Tongue (tissue), 2 donors: ENCODE results near the gene ATP2B2. TPM values are rescaled to one million over a fixed set of nuclear protein-coding genes. Genes with fewer than 3 reads are reported as not detected.
A peak's percentile ranks its signal among the peaks of the same experiment; 100 is the strongest.

Source experiments
- DNase-seq: peaks from one replicate; pipeline ENCODE4 v3.0.0-alpha.2; 2015
- total RNA-seq: library from RNA; depleted of rRNA; stranded (reverse); fragments of >200 nt; gene quantifications from one replicate; pipeline ENCODE4 v1.2.3, GENCODE V29; 2014

The ATP2B2 gene
- total RNA-seq, 1 donor from 2014 or later, result 5.7 TPM

DNA sequence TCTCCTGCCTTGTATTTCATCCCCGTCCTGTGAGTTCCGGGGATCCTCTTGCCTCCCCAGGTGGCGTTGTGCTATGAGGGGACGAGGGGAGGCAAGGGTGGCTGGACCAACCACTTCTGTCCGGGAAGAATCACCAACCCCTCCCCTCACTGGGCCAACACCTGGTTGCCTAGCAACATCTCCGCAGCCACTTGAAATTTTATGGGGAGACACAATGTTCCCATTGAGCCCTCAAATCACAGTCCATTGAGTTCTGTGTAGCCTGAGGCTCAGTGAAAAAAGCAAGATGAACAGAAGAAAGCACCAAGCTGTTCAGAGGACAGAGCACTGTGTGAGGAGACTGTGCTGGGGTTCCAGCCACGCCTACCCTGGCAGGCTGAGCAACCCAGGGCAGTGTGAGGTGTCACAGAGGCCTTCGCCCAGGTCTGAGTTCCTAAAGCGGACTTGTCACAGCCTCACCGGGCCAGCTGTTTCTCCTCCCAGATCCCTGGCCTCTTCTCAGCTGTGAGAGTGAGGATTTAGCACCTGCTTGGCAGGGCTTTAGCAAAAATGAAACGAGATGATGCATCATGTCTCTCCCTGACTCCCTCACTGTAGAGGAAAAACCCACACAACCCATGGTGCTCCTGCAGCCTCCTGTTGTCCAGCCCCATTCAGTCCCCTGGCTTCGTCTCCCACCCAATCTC lies 76.8 kb downstream of the ATP2B2 start:
- DNase-seq, result peak; percentile 35

DNA sequence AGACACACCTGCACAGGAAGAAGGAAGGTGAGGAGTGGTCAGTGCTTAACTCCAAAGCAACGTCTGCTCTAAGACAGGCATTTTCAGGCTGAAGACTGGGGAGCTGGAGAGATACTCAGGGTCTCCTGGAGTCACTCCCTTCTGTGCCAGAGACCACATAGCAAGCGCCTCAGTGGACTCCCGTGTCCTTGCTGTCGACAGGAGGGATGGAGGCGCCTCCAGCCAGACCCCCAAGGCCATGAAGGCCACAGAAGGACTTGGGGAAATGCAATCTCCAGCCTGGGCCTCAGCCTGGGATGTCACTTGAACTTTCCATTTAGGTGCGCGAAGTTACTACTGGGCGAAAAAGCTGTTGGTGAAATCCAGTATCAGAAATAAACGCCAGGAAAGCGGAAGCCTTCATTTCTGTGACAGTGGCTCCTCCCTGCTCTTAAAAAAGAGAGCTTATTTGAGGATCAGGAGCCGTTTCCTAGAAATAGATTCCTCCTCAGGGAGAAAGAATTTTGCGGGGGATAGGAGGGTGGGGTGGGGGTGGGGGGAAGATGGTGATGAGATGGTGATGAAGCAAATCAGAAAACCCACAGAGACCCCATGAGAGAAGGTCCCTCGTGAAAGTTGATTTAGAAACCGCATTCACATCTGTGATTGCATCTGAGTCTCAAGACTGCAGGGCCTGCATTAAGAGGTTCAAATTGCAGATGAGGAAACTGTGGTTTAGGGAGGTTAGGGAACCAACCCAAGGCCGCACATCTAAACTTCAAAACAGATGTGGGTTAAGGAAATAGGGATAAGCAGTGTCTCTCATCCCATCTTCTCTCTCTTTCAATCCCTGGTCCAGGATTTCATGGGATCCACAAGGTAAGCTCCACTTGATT lies 78.8 kb downstream of the ATP2B2 start:
- DNase-seq, result no peak

DNA sequence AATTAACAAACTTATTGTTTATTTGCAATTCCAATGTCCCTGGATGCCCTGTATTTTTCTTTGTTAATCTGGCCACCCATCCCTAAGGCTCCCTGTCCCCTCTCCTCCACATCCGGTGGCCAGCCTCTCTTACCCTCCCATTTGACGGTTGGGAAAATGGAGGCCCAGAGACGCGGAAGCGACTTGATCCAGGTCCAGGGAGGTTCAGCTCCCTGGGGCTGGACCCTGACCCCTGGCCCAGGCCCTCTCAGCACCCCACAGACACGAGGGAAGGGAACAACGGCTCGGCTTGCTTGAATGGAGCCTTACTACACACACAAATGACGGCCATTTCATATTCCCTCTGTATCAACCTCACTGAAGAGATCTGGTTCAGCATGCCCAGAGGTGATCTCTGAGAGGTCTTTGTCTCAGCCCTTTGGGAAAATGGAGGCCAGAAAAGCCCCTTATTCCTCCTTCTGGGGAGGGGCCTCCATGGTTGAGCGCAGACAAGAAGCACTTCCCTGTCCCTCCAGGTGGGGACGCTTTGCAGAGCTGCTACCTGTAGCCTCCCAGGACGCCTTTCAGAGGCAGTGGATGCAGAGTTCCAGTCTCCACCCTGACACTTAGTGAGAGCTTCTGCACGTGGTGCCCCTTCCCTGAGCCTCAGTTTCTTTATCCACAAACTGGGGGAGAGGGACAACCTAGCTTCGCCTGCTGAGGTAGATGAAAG lies 82.1 kb downstream of the ATP2B2 start:
- no peak for DNase-seq

DNA sequence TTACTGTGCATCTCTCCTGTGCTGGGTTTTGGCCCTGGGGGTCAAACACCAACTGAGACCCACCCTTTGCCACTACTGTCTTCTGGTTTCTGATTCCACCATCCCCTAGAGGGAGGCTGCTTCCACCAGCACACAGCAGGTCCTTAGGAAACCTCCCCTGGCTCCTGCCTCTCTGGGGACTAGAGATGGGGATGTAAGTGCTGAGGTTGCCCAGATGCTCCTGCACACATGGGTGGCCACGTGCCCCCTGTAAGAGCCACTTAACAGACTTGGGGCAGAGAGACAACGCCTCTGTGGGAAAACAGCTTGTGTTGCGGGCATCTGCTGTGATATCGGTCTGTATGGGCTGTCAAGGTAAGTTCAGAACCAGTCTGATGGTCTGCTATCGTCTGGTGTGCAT lies 83.4 kb downstream of the ATP2B2 start:
- DNase-seq, result no peak

DNA sequence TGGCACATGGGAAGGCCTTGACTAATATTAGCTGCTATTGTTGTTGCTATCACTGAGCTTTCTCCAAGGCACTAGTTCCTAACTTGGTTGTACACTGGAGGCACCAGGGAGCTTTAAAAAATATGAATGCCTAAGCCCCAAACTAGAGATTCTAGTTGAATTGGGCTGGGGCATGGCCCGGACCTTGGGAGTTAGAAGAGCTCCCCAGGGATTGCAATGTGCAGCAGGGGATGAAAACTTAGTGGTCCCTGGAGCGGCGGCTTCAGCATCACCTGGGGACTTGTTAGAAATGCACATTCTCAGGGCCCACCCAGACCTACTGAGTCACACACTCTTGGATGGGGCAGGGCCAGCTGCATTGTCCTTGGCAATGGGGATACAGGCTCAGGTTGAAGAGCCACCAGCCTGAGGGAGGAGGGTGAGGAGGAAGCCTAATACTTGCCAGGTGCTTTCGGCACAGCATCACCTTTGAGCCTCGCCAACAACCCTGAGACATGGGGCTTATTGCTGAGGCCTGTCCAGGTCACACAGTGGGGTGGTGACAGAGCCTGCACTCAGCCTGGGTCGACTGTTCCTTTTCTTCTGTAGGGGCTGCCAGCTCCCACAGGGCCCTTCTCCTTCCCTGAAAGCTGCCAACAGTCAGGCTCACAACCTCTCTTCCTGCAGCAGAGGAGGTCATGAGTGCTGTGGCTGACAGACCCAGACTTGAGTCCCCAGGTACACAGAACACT lies 84.5 kb downstream of the ATP2B2 start:
- no peak for DNase-seq

DNA sequence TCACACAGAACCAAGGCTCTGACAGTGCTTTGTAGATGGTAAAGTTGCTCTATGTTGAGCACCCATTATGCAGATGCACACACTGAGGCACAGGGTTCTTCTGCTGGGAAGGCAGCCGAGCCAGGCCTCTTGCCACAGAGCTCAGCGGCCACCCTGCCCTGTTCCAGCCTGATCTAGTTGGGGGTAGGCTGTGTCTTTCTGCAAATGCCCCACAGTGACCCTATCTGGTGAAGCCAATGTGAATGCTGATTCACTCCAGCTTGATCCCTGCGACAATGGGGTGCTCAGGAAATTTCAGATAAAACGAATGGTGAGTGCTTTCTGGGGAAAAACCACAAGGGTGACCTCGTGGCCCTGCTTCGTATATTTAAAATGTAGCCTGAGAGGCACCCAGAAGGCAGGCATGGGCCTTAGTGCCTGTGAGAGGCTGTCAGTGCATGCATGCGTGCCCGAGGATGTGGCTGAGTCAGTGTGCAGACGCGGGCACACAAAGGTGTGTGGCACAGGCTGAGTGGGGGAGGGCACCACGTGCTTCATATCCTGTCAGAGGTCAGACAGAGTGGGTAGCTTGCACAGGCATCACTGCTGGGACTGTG lies 85.7 kb downstream of the ATP2B2 start:
- DNase-seq, result no peak

DNA sequence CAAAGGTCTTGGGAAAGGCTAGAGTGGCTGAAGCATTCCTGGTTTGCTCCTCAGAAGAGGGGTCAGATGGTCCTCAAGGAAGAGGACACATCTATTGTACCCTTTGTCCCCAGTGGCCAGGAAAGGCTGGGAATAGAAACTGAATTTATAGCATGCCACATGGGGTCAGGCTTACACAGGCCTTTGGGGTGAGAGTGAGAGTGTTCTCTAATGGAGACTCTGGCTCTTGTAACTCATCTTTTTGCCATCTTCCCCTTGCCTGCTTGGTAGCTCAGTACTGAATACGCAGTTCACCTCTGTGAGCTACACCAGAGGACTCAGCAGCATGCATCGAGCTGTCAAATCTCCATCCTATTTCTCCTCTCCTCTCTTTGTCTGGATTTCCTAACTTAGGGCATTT lies 87.5 kb downstream of the ATP2B2 start:
- peak; percentile 6 for DNase-seq

DNA sequence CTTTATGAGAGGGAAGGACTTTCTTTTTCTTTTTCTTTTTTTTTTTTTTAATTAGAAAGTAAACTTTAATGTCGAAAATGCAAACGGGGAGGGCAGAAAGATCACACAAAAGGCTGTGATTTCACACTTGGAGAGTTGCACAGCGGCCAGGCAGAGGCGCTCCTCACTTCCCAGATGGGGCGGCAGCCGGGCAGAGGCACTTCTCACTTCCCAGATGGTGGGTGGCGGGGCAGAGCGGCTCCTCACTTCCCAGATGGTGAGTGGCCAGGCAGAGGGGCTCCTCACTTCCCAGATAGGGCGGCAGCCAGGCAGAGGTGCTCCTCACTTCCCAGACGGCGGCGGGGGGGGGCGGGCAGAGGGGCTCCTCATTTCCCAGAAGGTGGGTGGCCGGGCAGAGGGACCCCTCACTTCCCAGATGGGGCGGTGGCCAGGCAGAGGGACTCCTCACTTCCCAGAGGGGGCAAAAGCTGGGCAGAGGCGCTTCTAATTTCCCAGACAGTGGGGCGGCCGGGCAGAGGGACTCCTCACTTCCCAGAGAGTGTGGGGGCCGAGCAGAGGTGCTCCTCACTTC lies 88.6 kb downstream of the ATP2B2 start:
- no peak for DNase-seq

DNA sequence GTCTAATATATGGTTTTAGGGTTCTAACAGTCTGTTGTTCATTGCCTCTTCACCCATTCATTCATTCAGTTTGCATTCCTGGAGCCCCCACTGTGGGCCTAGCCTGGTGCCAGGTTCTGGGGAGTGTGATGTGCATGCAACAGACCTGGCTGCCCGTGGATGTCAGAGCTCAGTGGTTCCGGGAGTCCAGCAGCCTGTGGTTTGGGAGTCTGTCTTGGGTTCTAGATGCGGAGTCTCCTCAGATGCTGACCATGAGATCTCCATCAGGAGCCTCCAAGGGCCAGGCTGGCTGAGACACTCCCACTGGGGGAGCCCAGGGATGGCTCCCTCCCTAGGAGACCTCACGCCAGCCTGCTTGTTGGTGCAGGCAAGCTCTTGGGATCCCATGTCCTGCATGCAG lies 92.3 kb downstream of the ATP2B2 start:
- DNase-seq, result no peak

DNA sequence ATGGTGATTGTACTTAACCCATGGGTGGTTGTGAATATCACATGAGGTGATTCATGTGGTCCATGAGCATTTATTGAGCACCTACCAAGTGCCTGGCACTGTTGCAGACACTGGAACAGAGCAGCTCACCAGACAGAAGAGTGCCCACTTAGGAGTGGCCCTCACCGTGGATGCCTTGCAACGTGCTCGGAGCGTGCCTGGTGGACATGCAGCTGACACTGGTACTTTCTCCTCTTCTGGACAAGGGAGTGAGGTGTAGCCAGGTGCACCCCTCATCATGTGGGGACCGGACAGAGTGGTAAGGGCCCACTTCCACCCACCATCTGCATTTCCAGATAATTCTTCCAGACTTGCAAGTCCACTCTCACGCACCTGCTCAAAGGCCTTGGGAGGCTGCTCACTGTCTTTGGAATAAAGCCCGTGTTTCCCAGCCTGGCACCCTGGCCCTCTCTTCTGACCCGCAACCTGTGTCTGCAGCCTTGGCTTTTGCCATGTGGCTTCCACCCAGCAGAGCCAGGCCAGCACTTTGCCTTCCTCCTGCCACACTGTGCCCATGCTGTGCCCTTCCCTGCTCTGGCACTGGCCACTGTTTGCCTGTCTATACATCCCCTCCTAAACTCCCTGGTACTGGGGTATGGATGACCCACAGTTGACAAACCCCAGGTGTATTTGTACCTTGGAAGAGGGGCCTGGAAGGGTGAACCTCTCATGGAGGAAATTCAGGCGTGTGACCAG lies 93.6 kb downstream of the ATP2B2 start:
- no peak for DNase-seq

DNA sequence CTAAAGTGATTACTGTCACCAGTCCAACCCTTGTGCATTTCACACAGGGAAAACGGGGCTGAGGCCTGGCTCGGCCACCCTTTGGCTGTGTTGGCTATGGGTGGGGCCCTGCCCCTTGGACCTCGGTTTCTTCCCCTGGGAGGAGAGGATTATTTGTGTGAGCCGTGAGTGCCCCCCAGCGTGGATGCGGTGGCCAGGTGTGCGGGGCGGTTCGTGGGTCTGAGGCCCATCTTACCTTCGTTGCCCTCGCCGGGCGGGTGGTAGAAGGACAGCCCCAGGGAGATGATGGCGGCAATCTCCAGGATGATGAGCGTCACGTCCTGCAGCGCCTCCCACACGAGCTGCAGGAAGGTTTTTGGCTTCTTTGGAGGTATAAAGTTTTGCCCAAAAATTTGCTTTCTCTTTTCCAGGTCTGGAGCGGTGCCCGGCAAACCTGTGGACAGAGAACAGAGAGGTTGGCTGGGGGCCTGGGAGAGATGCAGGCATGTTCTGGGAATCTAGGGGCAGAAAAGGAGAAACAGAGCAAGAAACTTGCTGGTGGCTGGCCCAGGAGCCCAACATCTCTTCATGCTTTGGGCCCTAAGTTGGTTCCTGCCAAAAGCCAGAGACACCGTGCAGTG lies 94.9 kb downstream of the ATP2B2 start:
- no peak for DNase-seq

DNA sequence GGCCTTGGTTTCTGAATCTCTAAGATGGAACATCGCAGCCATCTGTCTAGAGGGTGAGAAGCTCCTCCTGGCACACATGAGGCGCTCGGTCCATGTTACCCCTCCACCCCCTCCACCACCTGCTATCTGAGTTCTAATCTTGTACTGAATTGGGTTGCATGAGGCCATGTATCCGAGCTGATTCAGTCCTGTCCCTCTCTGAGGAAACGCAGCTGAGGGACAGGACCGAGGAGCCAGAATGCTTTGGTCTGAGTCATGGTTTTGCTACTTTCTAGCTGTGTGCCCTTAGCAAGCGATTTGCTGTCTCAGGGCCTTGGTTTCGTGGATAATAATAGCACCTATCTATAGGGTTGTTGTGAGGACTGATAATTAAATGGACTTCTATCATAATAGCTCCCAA lies 96.7 kb downstream of the ATP2B2 start:
- DNase-seq, result no peak

DNA sequence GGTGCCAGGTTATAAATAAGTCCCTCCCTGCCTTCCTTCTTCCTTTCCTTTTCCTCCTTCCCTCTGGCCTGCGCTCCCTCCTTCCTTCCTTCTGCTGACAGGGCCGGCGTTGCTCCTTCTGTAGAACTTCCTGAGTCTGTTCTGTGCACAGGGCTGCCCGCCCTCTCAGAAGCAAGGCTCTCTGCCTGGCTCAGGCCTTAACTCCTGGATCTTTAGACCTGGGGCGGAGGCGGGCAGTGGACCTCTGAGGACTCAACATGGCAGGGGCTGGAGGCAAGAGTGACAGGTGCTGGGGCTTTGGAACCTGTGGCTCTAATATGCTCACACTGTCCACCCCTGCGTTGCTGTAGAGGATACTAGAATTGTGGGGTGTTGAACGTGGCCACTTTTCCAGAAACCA lies 98.0 kb downstream of the ATP2B2 start:
- no peak for DNase-seq

DNA sequence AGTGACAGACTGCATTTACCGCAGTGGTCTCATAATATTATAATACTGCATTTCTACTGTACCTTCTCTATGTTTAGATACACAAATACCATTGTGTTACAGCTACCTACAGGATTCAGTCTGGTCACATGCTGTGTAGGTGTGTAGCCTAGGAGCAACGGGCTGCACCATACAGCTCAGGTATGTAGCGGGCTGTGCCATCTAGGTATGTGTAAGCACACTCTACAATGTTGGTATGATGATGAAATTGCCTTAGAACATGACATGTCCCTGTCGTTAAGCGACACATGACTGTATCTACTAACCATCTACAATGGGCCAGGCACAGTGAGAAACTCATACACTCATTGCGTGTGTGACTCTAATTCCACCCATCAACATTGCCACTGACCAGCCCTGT lies 99.0 kb downstream of the ATP2B2 start:
- DNase-seq, result no peak

DNA sequence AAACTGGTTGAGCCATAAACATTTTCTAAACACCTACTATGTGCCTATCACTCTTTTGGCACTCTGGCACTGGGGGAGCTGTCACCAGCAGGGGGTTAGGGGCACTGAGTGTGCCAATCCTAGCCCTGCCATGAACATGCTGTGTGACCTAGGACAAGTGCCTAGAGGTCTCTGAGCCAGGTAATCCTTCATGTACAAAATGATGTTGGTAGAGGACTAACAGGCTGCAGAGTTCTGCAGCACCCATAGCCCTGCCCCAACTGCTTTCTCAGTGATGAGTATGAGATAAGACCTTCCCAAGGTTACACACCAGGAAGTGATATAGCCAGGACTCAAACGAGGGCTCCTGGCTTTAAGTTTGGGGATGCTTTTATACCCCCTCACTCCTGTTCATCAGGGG lies 99.6 kb downstream of the ATP2B2 start:
- no peak for DNase-seq

DNA sequence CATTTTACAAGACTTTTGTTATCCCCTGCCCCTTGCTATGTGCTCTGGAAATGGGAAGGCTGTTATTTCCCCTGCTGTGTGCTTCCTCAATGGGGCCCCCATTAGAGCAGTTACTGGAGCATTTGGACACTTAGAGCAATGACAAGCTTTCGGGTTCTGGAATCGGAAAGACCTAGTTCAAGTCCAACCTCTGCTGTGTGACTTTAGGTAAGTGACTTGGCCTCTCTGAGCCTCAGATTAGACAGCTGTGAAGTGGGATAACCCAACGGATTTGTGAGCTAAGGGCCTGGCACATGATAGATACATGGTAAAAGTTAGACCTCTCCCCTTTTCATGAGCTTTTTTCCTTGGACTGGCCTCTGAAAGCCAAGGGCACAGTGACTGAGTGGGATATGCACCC lies 100.5 kb downstream of the ATP2B2 start:
- no peak for DNase-seq

DNA sequence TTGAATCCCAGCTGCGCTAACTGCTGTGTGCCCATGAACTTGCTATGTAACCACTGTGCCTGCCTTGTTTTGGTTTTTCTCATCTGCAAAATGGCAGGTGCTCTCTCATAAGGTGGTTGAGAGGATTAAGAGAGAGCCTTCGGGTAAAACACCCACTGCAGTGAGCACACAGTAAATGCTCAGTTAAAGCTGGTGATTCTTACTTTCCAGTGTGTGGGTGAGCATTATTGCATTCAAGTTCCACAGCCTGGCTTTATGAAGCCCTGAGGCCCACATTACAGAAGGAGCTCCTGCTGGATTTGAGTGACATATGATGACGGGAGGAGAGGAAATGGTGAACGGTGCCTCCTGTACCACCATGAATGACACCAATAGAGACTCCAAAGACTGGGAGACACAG lies 101.0 kb downstream of the ATP2B2 start:
- no peak for DNase-seq

DNA sequence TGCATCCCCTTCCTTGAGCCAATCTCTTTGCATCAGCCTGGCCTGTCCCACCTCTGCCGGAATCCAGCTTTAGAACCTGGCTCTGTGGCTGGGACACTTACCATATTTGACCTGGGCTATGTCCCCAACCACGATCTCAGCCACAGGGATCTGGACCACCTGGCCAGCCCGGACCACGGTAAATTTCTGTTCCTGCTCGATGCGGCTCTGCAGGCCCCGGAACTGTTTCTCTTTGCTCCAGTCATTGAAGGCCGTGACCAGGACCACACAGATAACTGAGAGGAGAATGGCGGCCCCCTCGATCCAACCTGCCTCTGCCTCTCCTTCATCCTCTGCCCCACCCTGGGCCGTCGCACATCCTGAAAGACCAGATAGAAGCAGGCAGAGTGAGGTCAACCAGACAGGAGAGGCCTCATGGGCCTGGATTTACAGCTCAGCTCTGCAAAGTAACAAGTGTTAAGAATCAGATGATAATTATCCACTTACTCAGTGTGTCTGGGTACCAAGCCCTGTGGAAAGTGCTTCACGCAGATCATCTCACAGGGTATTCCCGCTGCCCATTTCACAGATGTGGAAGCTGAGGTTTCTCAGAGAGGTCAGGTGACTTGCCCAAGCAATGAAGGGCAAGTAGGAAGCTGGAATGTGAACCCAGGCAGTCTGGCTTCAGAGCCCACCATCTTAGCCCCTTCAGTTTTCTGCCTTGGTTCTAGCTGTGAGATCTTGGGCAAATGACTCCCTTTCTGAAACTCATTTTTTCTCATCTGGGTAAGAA lies 103.2 kb downstream of the ATP2B2 start:
- no peak for DNase-seq

DNA sequence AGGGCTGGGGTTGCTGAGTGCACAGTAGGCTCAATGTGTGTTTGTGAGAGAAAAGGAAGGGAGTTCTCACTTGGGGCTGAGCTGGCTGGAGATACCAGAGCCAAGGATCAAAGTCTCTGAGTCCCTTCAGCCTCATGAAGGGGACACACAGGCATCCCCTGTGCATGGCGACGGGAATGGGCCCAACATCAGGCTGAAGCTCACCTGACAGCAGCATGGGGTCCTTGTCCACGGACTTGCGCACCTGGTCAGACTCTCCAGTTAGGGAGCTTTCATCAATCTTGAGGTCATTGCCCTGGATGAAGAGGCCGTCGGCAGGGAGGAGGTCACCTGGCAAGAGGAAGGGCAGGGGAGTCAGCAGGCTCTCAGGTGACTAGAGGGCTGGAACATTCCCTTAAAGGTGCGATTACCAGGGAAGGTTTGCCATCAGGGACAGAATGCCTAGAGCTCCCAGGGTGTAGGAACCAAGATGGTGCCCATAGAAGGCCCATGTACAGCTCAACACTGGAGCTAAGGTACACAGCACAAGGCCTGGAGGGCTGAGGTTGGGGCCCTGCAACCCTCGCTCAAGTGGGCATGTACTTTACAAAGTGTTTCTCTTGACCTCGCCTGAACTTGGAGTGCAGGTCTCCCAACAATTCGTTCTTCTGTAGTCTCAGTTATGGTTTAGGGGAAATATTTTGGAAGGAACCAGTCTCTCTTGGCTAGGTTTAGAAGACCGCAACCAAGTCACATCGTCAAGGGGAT lies 104.5 kb downstream of the ATP2B2 start:
- no peak for DNase-seq
